CD4-positive, alpha-beta T cell (primary cell): ENCODE measurements around the gene RARB. TPM values are rescaled to one million over a fixed set of nuclear protein-coding genes. Genes with fewer than 3 reads are reported as not detected.

Source experiments
- ATAC-seq: fragments of 200-7000 bp; cut with Tn5 transposase; one replicate; pipeline ENCODE4 v1.10.0; 2022; ENCODE audit warnings: mild to moderate bottlenecking; ENCODE audit not compliant: poor library complexity
- CTCF ChIA-PET: fragments of 350-600 bp; sonication (Branson Sonifier 250); formaldehyde crosslinking; loops from one replicate; lab custom pipeline; 2021; ENCODE audit warnings: antibody characterized with exemption, inconsistent platforms; lab: Charles Lee
- POLR2A ChIA-PET: fragments of 350-600 bp; sonication (Branson Sonifier 250); formaldehyde crosslinking; loops from one replicate; lab custom pipeline; 2021; ENCODE audit warnings: antibody characterized with exemption, inconsistent platforms; lab: Charles Lee
- DNase-seq, 14 experiments: peaks; one replicate each; pipeline ENCODE4 v3.0.0-alpha.2; 2013 to 2020; ENCODE audit warnings: mixed read lengths in 2 of 14
- H3K27ac ChIP-seq, 2 donors: one replicate each; pipeline versions ENCODE4 v1.5.1 to v1.7.0; 2013; ENCODE audit warnings: low read length in 2 of 2, low read depth in 1 of 2, mild to moderate bottlenecking in 1 of 2
- H3K27me3 ChIP-seq, 2 experiments: 1 replicate in 1 of 2; 2 replicates in 1 of 2; pipeline versions ENCODE4 v1.6.1 to v1.7.0; 2013; ENCODE audit warnings: low read length in 2 of 2, control low read depth in 1 of 2, mild to moderate bottlenecking in 1 of 2, moderate library complexity in 1 of 2; ENCODE audit not compliant: insufficient read depth in 2 of 2, control insufficient read depth in 1 of 2
- H3K36me3 ChIP-seq: one replicate; pipeline ENCODE4 v1.6.1; 2013; ENCODE audit warnings: low read length, control low read depth; ENCODE audit not compliant: insufficient read depth
- H3K4me1 ChIP-seq: one replicate; pipeline ENCODE4 v1.6.1; 2013; ENCODE audit warnings: low read length, control low read depth; ENCODE audit not compliant: insufficient read depth
- H3K4me3 ChIP-seq: one replicate; pipeline ENCODE4 v1.5.1; 2013; ENCODE audit warnings: mild to moderate bottlenecking, low read length, moderate library complexity
- H3K9me3 ChIP-seq, 2 experiments: 1 replicate in 1 of 2; 2 replicates in 1 of 2; pipeline versions ENCODE4 v1.6.1 to v1.7.0; 2013; ENCODE audit warnings: low read length in 2 of 2, mild to moderate bottlenecking in 2 of 2, control low read depth in 1 of 2, moderate library complexity in 1 of 2; ENCODE audit not compliant: control insufficient read depth in 1 of 2, insufficient read depth in 1 of 2
- H3K27ac Mint-ChIP-seq: one replicate; pipeline ENCODE4 v1.8.0; 2020; ENCODE audit warnings: mixed read lengths
- H3K27me3 Mint-ChIP-seq: one replicate; pipeline ENCODE4 v1.8.0; 2021; ENCODE audit warnings: mixed read lengths
- H3K36me3 Mint-ChIP-seq: one replicate; pipeline ENCODE4 v1.8.0; 2021; ENCODE audit warnings: low read depth, mixed read lengths
- H3K4me1 Mint-ChIP-seq: one replicate; pipeline ENCODE4 v1.8.0; 2021; ENCODE audit warnings: low read depth, mixed read lengths
- H3K4me3 Mint-ChIP-seq: one replicate; pipeline ENCODE4 v1.8.0; 2020; ENCODE audit warnings: mild to moderate bottlenecking, mixed read lengths
- H3K9me3 Mint-ChIP-seq: one replicate; pipeline ENCODE4 v1.8.0; 2020; ENCODE audit warnings: mixed read lengths
- intact Hi-C, 2 experiments: fragments of 100-400 bp; cut with DNase I in 1 of 2; cut with micrococcal nuclease in 1 of 2; formaldehyde crosslinking; loops; one replicate each; pipeline versions ENCODE4 v1.15.1 to v1.9.0; 2023 to 2025; cut with DNase I, micrococcal nuclease
- total RNA-seq, 174 experiments: library from RNA in 2 of 174; stranded (reverse) in 2 of 174; gene quantifications; one replicate each; pipeline ENCODE4 v1.2.3 and lab custom pipeline; 2021 to 2026
- TF ChIP-seq, protein P1 (sequence below): fragments of 200-600 bp; IDR thresholded peaks from one replicate; pipeline ENCODE4 v1.8.0; 2022; ENCODE audit warnings: antibody characterized with exemption, mild to moderate bottlenecking

Gene RARB
- total RNA-seq, 2 experiments from 2014 or later = not detected

GRCh38 chr3:25478211-25478757 lies 50.2 kb downstream of the RARB start:
- no peaks in the 10 kb centered on the region for H3K36me3 ChIP-seq
- H3K27me3 ChIP-seq = no peaks in the 10 kb centered on the region
- H3K4me1 ChIP-seq = no peaks in the 10 kb centered on the region
- H3K9me3 Mint-ChIP-seq = no peaks in the 10 kb centered on the region
- ChIA-PET CTCF (no interaction called here), POLR2A (no interaction called here)
- no peak overlapping the region for H3K27ac Mint-ChIP-seq
- H3K4me3 Mint-ChIP-seq = no peak overlapping the region
- H3K36me3 Mint-ChIP-seq = no peaks in the 10 kb centered on the region
- ATAC-seq (no peak), DNase-seq (no peak)
- intact Hi-C loops = no loop called here
- no peaks in the 10 kb centered on the region for H3K4me1 Mint-ChIP-seq
- TF ChIP-seq, protein P1, sequence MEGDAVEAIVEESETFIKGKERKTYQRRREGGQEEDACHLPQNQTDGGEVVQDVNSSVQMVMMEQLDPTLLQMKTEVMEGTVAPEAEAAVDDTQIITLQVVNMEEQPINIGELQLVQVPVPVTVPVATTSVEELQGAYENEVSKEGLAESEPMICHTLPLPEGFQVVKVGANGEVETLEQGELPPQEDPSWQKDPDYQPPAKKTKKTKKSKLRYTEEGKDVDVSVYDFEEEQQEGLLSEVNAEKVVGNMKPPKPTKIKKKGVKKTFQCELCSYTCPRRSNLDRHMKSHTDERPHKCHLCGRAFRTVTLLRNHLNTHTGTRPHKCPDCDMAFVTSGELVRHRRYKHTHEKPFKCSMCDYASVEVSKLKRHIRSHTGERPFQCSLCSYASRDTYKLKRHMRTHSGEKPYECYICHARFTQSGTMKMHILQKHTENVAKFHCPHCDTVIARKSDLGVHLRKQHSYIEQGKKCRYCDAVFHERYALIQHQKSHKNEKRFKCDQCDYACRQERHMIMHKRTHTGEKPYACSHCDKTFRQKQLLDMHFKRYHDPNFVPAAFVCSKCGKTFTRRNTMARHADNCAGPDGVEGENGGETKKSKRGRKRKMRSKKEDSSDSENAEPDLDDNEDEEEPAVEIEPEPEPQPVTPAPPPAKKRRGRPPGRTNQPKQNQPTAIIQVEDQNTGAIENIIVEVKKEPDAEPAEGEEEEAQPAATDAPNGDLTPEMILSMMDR = no peak
- H3K27ac ChIP-seq = no peak overlapping the region
- H3K4me3 ChIP-seq = no peak overlapping the region
- no peaks in the 10 kb centered on the region for H3K9me3 ChIP-seq
- H3K27me3 Mint-ChIP-seq = peaks cover 10% of the 10 kb centered on the region

DNA sequence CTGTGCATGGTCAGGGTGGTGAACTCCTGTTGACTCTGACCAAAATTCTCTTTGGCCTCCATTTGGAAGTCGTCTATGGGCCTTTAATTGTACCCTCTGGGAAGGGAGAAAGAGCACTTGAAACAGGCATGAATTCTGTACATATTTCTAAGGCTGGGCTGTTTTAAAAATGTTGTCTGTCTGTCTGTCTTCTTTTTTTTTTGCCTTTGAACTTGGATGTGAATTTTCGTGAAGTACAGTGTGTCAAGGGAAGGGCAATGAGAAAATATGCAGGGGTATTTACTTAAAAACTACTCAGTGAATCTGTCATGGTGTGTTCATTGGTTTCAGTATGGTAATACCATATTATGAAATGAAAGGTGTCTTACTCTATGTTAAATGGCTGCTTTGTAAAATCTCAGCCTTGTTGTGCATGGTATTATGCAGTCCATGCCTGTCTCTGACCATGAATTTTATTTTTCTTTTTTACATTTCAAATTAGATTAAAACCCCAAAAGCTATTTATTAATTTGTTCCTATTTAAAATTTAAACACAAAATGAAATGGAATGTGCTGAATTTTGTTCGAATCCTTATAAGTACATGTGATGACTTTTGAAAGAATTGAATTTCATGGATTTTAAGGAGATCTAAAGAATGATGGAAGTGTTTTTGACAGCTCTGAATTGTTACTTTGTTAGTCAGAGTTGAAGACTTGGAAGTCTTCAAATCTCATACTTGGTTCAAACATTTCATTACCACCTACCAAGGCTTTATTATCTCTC lies 51.1 kb downstream of the RARB start:
- no peak for ATAC-seq
- Mint-ChIP-seq H3K4me1 (no peaks in the 10 kb centered on the region), H3K9me3 (no peaks in the 10 kb centered on the region), H3K4me3 (no peak overlapping the region), H3K27me3 (peaks cover 10% of the 10 kb centered on the region), H3K36me3 (no peaks in the 10 kb centered on the region), H3K27ac (no peak overlapping the region)
- Histone ChIP-seq H3K36me3 (no peaks in the 10 kb centered on the region), H3K27ac (no peak overlapping the region), H3K27me3 (no peaks in the 10 kb centered on the region), H3K4me1 (no peaks in the 10 kb centered on the region), H3K4me3 (no peak overlapping the region), H3K9me3 (no peaks in the 10 kb centered on the region)
- TF ChIP-seq, protein P1 = no peak
- no peak for DNase-seq
- POLR2A ChIA-PET = interaction anchor here (0.6 kb wide), 1 partner anchor 34 kb away, joined by 4 read pairs; no protein-coding TSS in a partner anchor
- intact Hi-C loops = no loop called here
- CTCF ChIA-PET = no interaction called here

GRCh38 chr3:25479727-25480010 lies 51.6 kb downstream of the RARB start:
- Mint-ChIP-seq H3K4me3 (no peak overlapping the region), H3K27me3 (peaks cover 10% of the 10 kb centered on the region), H3K27ac (no peak overlapping the region), H3K36me3 (no peaks in the 10 kb centered on the region), H3K9me3 (no peaks in the 10 kb centered on the region), H3K4me1 (no peaks in the 10 kb centered on the region)
- no peaks in the 10 kb centered on the region for H3K27me3 ChIP-seq
- POLR2A ChIA-PET = no interaction called here
- H3K4me1 ChIP-seq = no peaks in the 10 kb centered on the region
- intact Hi-C loops = no loop called here
- no peak for DNase-seq
- H3K9me3 ChIP-seq = no peaks in the 10 kb centered on the region
- TF ChIP-seq, protein P1 = no peak
- no peaks in the 10 kb centered on the region for H3K36me3 ChIP-seq
- CTCF ChIA-PET = no interaction called here
- ATAC-seq = no peak
- no peak overlapping the region for H3K27ac ChIP-seq
- no peak overlapping the region for H3K4me3 ChIP-seq
